ENCODE measurements around the gene BTBD2.

BTBD2 gene

DNA sequence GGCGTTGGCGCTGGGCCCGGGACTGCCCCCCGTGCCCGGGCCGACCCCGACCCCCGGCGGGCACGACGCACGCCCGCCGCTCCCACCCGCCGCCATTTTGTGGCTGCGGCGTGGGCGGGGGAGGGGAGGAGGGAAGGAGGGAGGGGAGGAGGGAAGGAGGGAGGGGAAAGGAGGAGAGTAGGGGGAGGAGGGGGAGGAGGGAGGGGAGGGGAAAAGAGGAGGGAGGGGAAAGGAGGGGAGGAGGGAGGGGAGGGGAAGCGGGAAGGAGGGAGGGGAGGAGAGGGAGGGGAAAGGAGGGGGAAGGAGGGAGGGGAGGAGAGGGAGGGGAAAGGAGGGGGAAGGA, at the start of gene BTBD2:
Gene BTBD2 (minus strand): TSS at position 107 of the 343 bp plus-strand sequence. CDS start 11 bp downstream, at position 96.
- peak; percentile 62 for DNase-seq (ENCODE audit: low spot score)

DNA sequence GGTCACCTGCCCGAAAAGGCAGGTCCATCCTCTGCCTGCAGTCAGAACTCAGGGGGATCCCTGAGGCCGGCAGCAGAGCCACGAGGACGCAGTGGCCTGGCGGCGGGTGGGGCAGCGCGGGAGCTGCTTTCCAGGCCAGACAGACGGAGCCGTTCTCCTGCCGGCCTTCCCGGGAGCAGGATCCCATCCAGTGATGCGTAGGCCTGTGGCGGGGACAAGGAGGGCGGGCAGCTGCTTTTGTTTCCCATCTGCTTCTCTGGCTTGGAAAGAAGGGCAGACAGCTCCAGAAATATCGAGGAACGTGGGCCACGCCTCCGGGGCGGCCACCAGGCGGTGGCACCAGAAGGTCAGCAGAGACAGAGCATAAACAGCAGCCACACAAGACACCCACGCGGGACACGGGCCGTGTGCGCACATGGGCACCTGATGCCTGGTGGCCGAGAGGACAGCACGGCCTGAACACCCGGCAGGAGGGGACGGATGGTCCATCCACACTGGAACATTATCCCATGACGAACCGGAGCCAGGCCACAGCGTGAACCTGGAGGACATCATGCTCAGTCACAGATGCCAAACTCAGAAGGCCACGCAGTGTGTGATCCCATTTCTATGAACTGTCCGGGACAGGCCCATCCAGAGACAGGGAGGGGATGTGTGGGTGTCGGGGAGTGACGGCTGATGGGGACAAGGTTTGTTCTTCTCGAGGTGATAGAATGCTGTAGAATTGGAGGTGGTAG, 49.4 kb upstream of the BTBD2 start:
- no peak for DNase-seq (ENCODE audit: low spot score)

DNA sequence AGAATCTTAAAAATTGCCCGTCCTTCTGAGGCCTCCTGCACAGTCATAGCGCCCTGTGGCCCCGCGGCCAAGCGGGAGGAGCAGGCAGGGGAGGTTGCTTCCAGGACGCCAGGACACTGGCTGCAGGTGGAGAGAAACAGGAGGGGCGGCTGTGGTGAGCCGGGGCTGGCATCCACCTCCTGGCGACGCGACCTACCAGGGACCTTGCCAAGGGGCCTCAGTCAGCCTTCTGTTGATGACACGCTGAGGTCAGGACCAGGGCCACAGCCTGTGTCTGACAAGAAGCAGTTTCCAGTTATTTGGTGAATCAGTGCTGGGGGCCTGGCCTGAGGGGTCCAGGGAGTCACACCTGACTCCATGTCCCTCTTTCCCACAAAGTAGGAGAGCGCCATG, 48.9 kb upstream of the BTBD2 start:
- DNase-seq (ENCODE audit: low spot score): no peak

DNA sequence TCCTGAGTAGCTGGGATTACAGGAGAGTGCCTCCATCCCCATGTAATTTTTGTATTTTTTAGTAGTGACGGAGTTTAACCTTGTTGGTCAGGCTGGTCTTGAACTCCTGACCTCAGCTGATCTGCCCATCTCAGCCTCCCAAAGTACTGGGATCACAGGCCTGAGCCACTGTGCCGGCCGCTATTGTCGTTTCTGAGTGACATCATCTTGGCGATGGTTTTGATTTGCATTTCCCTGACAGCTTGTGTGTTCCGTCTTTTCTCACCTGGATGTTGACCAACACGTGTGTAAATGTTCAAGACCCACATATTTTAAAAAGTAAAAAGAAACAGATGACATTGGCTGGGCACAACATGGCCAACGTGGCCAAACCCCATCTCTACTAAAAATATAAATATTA, 48.3 kb upstream of the BTBD2 start:
- DNase-seq (ENCODE audit: low spot score): no peak

DNA sequence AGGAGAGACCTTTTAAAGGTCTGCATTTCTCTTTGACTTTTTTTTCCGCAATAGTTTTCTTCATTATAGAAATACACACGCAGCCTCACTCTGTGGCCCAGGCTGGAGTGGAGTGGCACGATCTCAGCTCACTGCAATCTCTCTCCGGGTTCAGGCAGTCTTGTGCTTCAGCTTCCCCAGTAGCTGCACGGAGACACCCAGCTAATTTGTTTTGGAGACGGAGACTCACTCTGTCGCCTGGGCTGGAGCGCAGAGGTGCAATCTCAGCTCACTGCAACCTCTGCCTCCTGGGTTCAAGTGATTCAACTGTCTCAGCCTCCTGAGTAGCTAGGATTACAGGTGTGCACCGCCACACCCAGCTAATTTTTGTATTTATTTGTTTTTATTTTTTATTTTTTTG, 47.3 kb upstream of the BTBD2 start:
- no peak for DNase-seq (ENCODE audit: low spot score)

DNA sequence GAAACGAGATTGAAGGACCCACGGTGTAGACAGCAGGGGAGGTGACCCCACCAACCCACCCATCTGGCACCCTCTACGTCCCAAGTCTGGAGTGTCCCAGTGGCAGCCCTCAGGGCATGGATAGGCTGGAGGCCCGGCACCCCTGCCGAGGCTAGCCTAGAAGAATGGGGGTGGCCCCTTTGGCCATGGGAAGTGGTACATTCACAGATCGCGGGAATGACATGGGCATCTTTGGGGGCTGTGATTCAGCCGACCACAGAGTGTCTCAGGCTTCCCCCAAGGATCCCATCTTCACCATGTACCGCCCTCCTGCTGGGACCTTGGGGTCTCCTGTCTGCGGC, 46.8 kb upstream of the BTBD2 start:
- DNase-seq (ENCODE audit: low spot score): no peak

DNA sequence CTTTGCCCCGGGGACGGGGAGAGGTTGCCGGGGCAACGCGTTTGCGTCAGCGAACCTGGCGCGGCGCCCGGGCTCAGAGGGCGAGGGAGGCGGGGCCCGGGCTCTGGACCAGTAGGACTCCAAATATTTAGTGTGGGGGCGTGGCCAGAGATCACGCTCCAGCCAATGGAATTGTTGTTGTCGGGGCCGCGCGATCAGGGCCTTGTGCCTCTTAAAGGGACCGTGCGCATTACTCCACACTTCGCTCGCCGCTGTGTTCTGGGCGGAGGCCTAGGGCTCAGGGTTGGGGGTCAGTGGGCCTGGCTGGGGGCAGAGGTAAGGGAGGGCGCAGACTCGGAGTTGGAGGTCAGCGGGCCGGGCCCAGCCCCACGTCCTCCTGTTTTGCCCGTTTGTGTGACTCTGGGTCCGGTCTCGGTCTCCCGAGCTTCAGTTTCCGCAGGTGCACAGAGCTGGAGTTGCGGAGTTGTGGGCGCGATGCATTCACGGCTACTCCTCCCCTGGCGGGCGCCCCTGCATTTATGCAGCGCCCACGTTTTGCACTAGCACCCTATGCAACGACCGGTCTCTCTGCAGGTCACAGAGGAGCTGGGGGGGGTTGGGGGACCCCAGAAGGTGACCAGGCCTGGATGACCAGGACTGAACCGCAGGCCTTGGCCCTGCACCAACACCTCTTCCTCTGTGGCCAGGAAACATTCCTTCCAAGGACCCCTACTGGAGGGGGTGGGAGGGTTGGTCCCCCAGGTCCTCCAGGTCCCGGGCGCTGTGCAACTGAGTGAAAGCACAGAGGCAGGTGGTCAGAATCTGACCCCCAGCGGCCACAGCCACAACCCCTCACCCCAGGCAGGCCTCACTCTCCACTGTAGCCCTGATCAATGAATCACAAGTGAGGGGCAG, 46.2 kb upstream of the BTBD2 start:
- DNase-seq (ENCODE audit: low spot score): peak; percentile 99

DNA sequence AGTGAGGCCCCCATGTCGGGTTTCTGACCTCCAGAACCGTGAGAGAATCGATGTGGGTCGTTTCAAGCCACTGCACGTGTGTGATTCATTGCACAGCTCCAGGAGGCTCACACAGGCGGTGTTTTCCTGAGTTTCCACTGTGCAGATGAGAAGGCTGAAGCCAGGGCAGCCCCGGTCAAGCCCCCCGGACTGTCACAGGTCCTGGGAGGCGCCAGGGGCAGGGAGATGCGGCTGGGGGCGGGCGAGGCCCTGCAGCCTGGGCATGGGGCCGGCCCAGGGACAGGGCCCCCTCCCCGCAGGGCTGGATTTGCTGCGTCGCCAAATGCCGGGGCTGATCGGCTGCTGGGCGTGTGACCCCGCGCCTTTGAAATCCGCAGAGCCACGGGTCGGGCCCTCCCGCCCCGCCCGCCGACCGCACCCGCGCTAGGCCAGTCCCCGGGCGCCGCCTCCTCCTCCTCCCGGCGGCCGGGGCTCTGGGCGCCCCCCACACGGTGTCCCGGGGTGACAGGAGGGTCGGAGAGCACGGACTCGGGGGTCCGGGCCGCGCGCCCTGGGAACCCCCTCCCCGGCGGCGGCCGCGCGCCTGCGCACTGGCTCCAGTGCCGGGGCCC, 45.5 kb upstream of the BTBD2 start:
- DNase-seq (ENCODE audit: low spot score): no peak

DNA sequence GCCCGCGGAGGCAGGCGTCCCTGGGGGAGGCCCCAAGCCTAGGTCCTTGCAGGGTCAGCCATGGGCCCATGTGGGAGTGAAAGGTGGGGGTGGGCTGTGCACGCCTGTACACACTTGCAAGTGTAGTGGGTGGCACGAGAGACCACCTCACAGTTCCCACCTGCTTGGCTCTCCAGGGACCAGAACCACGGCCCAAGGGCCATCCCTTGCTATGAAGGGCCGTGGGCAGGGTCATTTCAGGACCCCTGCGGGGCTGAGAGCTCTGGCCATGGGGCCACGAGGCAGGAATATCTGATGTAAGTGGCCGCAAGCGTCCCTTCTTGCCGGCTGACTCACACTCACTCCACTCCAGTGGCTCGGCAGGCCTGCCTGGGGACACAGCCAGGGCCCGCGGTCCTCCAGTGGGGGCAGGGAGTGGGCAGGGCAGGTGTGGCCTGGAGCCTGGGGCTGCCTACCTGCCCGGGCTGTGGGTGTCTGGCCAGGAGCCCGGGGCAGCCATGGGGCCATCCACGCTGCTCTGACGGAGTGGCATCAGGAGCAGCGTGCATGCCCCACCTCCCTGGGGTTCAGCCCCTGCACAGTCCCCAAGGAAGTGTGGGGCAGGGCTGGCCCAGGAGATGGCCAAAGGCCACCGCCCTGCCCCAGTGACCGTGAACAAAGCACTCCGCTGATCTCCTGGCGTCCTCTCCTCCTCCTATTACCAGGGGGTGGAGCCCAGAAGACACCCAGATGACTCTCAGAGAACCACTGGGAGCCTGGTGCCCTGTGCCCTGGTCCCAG, 44.1 kb upstream of the BTBD2 start:
- no peak for DNase-seq (ENCODE audit: low spot score)

DNA sequence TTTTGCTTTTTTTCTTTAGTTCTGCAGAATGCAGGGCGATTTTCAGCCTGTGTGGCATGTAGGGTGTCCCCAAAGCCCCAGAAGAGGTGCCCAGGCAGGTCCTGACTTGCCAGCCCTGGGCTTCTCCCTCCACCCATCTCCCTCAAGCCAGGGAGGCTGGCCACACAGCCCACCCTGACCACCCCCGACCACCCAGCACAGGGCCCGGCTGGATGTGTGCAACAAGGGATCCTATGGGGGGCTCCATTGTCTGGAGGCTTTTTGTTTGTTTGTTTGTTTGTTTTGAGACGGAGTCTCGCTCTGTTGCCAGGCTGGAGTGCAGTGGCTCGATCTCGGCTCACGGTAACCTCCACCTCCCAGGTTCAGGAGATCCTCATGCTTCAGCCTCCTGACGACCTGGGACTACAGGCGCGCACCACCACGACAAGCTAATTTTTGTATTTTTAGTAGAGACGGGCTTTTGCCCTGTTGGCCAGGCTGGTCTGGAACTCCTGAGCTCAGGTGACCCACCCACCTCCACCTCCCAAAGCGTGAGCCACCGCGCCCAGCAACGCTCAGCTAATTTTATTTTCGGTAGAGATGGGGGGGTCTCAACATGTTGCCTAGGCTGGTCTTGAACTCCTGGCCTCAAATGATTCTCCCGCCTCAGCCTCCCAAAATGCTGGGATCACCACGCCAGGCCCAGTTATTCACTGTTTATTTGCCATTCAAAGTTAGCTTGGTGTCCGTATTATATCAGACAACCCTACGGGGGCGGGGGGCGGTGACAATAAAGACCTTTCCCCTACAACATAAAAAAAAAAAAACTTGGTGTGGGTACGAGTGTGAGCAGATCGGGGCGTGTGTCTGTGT, 43.3 kb upstream of the BTBD2 start:
- DNase-seq (ENCODE audit: low spot score): no peak

DNA sequence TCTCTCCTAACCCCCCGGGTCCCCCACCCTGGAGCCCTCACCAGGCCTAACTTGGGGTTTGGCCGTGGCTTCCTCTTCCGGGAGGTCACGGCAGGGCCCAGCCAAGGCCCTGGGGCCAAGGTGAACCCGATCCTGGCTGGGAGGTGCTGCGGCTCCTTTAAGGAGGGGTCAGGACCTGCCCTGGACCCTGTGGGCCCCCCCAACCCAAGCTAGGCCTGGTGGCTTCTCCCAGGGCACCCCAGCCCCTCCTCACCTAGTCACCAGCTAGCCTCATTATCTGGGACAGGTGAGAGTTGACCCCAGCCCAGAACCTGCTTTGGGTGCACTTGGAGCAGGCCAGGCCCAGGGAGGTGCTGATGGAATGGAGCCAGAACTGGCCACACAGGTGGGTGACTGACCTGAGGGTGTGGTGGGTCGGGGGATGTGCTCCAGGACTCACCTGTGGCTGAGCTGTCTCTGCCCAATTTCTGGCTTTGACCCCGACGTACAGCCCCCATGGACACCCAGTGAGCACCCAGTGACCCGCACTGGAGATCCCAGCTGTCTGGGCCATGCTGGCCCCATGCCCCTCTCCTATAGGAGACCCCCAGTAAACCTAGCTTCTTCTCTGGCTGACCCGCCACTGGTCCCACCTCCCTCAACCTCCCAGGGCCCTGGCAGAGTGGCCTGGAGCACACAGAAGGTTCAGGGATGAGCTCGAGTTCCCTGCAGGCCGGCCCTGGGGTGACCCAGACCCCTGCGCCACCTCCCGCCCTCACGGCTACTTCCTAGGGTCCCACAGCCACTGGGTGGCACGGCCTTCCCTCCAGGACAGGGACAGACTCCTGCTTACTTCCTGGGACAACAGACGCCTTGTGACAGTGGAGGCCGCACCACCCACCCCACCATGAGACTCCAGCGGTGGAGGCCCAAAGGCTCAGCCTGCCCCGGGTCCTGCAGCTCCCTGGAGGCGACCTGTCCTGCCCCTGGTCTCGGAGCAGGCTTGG, 42.3 kb upstream of the BTBD2 start:
- no peak for DNase-seq (ENCODE audit: low spot score)

DNA sequence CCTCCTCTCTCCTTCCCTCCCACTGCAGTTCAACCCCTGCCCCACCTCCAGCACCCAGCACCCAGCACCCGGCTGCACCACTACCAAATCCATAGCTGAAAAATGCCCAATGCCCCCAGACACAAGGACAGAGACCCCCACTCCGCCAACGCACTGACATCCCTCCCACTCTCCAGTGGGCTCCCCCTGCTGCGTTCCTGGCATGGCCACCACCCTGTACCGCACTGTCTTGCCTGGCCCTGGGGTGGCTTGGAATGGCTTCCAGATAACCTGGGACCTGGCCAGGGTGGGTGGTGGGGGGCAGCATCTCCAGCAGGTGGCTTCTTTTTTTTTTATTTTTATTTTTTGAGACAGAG, 41.3 kb upstream of the BTBD2 start:
- DNase-seq (ENCODE audit: low spot score): no peak

DNA sequence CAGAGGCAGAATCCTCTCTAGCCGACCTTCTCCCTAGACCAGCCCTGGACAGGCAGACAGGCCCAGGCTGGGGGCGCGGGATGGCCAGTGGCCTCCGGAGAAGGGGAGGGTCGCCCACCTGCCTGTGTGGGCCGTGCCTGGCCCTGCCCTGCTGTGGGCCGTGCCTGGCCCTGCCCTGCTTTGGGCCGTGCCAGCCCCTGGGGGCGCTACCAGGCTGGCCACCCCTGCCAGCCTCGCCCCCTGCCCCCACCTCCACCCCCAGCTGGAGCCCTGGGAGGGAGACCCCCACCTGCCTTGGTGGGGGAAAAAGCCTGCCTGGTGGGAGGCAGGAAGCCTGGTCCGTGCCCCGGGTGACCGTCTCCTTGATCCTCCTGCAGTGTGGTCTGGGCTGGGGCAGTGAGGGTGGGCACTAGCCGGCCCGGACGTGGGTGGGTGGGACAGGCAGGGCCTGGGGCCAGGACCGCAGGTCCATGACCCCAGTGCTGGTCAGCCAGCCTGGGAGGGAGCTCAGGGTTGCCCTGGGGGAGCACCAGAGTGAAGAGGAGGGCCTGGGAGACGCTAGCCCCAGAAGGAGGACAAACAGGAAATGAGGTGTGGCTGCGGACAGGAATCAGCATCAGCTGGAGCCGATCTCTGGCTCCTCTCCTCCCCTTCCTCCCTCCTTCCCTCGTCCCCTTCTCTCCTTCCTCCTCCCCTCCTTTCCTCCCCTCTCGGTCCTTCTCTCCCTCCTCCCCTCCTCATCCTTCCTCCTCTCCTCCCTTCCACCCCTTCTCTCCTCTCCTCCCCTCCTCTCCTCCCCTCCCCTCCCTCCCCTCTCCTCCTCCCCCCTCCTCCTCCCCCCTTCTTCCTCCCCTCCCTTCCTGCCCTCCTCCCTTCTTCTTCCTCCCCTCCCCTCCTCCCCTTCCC, 40.7 kb upstream of the BTBD2 start:
- DNase-seq (ENCODE audit: low spot score): peak; percentile 38

DNA sequence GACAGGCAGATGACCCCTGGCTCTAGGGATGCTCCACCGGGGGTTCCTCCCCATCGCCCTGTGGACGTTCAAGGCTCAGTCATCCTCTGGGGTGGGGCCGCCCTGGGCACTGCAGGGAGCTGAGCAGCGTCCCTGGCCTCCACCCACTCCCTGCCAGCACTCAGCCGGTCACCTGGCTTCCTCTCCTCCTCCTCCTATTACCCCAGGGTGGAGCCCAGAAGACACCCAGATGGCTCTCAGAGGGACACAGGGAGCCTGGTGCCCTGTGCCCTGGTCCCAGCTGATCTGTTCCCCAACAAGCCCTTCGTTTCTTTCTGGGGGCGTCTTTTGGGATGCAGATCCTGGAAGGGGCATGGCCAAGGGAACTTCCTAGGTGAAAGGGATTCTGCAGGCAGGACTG, 39.2 kb upstream of the BTBD2 start:
- no peak for DNase-seq (ENCODE audit: low spot score)

DNA sequence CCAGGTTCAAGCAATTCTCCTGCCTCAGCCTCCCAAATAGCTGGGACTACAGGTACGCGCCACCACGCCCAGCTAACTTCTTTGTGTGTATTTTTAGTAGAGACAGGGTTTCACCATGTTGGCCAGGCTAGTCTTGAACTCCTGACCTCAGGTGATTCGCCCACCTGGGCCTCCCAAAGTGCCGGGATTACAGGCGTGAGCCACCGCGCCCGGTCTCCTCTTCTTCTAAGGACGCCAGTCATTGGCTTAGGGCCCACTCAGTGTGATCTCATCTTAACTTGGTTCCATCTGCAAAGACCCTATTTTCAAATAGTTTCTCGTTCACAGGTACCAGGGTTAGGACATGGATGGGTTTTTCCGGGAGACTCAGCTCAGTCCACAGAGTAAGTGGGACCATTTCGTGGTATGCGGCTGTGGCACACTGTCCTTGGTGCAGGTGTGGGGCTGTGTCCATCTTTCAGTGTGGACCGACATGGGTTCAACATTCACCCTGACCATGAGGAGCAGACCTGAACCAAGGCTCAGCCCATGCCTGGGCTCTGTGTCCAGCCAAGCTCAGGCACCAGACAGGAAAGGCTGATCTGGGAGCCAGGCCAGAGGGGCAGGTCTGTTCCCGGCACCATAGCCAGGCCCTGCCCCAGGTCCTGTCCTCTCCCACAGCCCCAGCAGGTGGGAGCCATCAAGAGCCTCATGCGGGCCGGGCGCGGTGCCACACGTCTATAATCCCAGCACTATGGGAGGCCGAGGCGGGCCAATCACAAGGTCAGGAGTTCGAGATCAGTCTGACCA, 38.3 kb upstream of the BTBD2 start:
- no peak for DNase-seq (ENCODE audit: low spot score)

DNA sequence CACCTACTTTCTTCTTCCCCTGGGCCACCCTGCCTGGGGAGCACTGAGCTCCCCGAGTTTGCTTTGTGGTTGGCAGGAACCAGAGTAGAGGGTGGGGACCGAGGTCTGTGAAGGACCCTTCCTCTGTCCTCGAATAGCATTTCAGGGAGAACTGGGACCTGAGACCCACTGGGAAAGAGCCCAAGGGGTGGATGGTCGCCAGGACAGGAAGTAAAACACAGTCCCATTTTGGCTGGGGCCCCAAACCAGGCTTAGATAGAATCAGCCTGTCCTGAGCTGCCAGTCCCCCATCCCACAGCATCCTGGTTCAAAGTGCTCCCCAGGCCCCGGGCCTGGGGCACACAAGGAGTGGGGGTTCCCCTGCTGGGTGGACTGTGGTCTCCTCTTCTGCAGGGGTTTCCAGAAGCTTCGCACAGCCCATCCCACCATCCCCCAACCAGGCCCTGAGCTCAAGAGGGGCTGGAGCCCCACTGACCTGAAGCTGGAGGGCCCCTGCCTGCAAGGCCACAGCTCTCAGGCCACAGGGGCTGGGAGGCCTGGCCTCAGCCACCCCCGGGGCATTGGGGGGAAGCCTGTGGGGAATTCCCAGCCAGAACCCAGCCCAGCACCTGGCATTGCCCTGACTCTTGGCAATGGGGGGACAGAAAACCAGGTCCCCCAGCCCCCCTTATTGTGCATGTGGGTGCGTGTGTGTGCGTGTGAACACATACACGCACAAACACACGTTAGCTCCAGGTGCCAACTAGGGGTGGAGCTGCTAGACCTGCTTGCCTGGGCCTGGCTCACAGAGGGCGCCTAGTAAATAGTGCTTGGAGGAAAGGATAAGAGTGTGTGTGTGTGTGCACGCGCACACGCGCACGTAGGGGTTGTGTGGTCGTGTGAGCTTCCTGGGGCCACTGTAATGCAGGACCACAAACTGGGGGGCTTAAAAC, 36.5 kb upstream of the BTBD2 start:
- no peak for DNase-seq (ENCODE audit: low spot score)
